Activated CD8-positive, alpha-beta T cell treated with anti-CD3 and anti-CD28 coated beads for 36 hours (primary cell): Measurements from ENCODE around the gene MMP24. TPM values are rescaled to one million over a fixed set of nuclear protein-coding genes. Genes with fewer than 3 reads are reported as not detected.
A peak's percentile ranks its signal among the peaks of the same experiment; 100 is the strongest.

Source experiments
- ATAC-seq: fragments of 200-7000 bp; cut with Tn5 transposase; one replicate; pipeline ENCODE4 v1.10.0; 2021; ENCODE audit warnings: mild to moderate bottlenecking, moderate library complexity
- CTCF ChIA-PET: fragments of 350-600 bp; sonication (Branson Sonifier 250); formaldehyde crosslinking; loops from one replicate; lab custom pipeline; 2021; ENCODE audit warnings: antibody characterized with exemption; lab: Charles Lee
- POLR2A ChIA-PET: fragments of 350-600 bp; sonication (Branson Sonifier 250); formaldehyde crosslinking; loops from one replicate; lab custom pipeline; 2021; ENCODE audit warnings: antibody characterized with exemption; lab: Charles Lee
- DNase-seq: peaks from one replicate; pipeline ENCODE4 v3.0.0-alpha.2; 2020
- H3K27ac Mint-ChIP-seq: one replicate; pipeline ENCODE4 v1.8.0; 2021; ENCODE audit warnings: mild to moderate bottlenecking, mixed read lengths
- H3K27me3 Mint-ChIP-seq: one replicate; pipeline ENCODE4 v1.8.0; 2021; ENCODE audit warnings: mixed read lengths
- H3K36me3 Mint-ChIP-seq: one replicate; pipeline ENCODE4 v1.8.0; 2021; ENCODE audit warnings: low read depth, mixed read lengths
- H3K4me1 Mint-ChIP-seq: one replicate; pipeline ENCODE4 v1.8.0; 2021; ENCODE audit warnings: low read depth, mixed read lengths
- H3K4me3 Mint-ChIP-seq: one replicate; pipeline ENCODE4 v1.8.0; 2021; ENCODE audit warnings: mild to moderate bottlenecking, moderate library complexity, mixed read lengths
- H3K9me3 Mint-ChIP-seq: one replicate; pipeline ENCODE4 v1.8.0; 2021; ENCODE audit warnings: mixed read lengths
- CTCF ChIP-seq: fragments of 200-600 bp; IDR thresholded peaks from one replicate; pipeline ENCODE4 v1.8.0; 2022; ENCODE audit warnings: antibody characterized with exemption, mild to moderate bottlenecking
- intact Hi-C: fragments of 100-400 bp; cut with micrococcal nuclease; formaldehyde crosslinking; loops from one replicate; pipeline ENCODE4 v1.10.0; 2022
- total RNA-seq, 2 experiments: library from RNA; stranded (reverse); gene quantifications; one replicate each; pipeline ENCODE4 v1.2.3, GENCODE V29; 2021

MMP24 gene
- total RNA-seq, 2 experiments from 2014 or later: not detected

- H3K4me1 Mint-ChIP-seq: peaks cover 30% of the 10 kb centered on the region
- peak within 1 kb of the TSS; percentile 92 for H3K27ac Mint-ChIP-seq
- ChIA-PET POLR2A (interaction anchor here (0.5 to 1.5 kb wide), 16 partner anchors 10 to 1180 kb away, joined by 3 to 7 read pairs (median 4); partner anchors contain the start of genes CEP250, CPNE1, NCOA6 and RBM12), CTCF (interaction anchor here (0.8 to 3.1 kb wide), 9 partner anchors 8 to 411 kb away, joined by 3 to 22 read pairs (median 4); partner anchors contain the start of gene EDEM2)
- no peaks in the 10 kb centered on the region for H3K27me3 Mint-ChIP-seq
- peaks cover 33% of the 10 kb centered on the region for H3K36me3 Mint-ChIP-seq
- no peak for TF ChIP-seq CTCF
- peak within 1 kb of the TSS; percentile 85 for H3K4me3 Mint-ChIP-seq
- intact Hi-C loops: no loop called here
- ATAC-seq: peak; percentile 91
- H3K9me3 Mint-ChIP-seq: no peaks in the 10 kb centered on the region
- DNase-seq: peak; percentile 88
These were observed 57.9 kb downstream of the MMP24 start, which contains the start of gene EIF6 for GRCh38 chr20:35284267-35284991. Gene EIF6 (minus strand): TSS chr20:35284772. CDS start chr20:35284487, 285 bp downstream.

- Mint-ChIP-seq H3K4me1 (peaks cover 30% of the 10 kb centered on the region), H3K36me3 (peaks cover 26% of the 10 kb centered on the region), H3K27me3 (no peaks in the 10 kb centered on the region), H3K9me3 (no peaks in the 10 kb centered on the region), H3K4me3 (peak overlapping the region; percentile 85), H3K27ac (peak overlapping the region; percentile 92)
- TF ChIP-seq CTCF: no peak
- no peak for ATAC-seq
- ChIA-PET CTCF (interaction anchor here (0.8 to 3.1 kb wide), 7 partner anchors 9 to 412 kb away, joined by 3 to 22 read pairs (median 4); partner anchors contain the start of gene EDEM2), POLR2A (interaction anchor here (0.5 to 1.5 kb wide), 10 partner anchors 14 to 1180 kb away, joined by 3 to 7 read pairs (median 4); partner anchors contain the start of genes CEP250, CPNE1, NCOA6 and RBM12)
- DNase-seq: no peak
- intact Hi-C loops: no loop called here
These were observed 58.7 kb downstream of the MMP24 start for GRCh38 chr20:35284992-35285805.

GRCh38 chr20:35285806-35286076, 59.3 kb downstream of the MMP24 start:
- intact Hi-C loops: no loop called here
- POLR2A ChIA-PET: interaction anchor here (1.2 kb wide), 1 partner anchor 18 kb away, joined by 3 read pairs; no protein-coding TSS in a partner anchor
- DNase-seq (peak; percentile 21), ATAC-seq (no peak)
- Mint-ChIP-seq H3K4me1 (peaks cover 30% of the 10 kb centered on the region), H3K4me3 (peak overlapping the region; percentile 85), H3K36me3 (peaks cover 21% of the 10 kb centered on the region), H3K27ac (peak overlapping the region; percentile 92), H3K27me3 (no peaks in the 10 kb centered on the region), H3K9me3 (no peaks in the 10 kb centered on the region)
- TF ChIP-seq CTCF: no peak
- CTCF ChIA-PET: no interaction called here

GRCh38 chr20:35286077-35286898, 59.8 kb downstream of the MMP24 start:
- Mint-ChIP-seq H3K4me1 (peaks cover 30% of the 10 kb centered on the region), H3K4me3 (peak overlapping the region; percentile 85), H3K36me3 (peaks cover 20% of the 10 kb centered on the region), H3K9me3 (no peaks in the 10 kb centered on the region), H3K27ac (peak overlapping the region; percentile 92), H3K27me3 (no peaks in the 10 kb centered on the region)
- no peak for DNase-seq
- TF ChIP-seq CTCF: no peak
- ChIA-PET CTCF (interaction anchor here (1.7 kb wide), 1 partner anchor 17 kb away, joined by 7 read pairs; no protein-coding TSS in a partner anchor), POLR2A (interaction anchor here (0.6 to 1.2 kb wide), 3 partner anchors 13 to 675 kb away, joined by 3 read pairs; no protein-coding TSS in a partner anchor)
- ATAC-seq: no peak
- intact Hi-C loops: no loop called here
